DMS153 (cell line): ENCODE data around the gene UBC.
A peak's percentile ranks its signal among the peaks of the same experiment; 100 is the strongest.

Experiments used
- DNase-seq: peaks from one replicate; lab custom pipeline; 2025; lab: John Stamatoyannopoulos, UW

The UBC gene

DNA sequence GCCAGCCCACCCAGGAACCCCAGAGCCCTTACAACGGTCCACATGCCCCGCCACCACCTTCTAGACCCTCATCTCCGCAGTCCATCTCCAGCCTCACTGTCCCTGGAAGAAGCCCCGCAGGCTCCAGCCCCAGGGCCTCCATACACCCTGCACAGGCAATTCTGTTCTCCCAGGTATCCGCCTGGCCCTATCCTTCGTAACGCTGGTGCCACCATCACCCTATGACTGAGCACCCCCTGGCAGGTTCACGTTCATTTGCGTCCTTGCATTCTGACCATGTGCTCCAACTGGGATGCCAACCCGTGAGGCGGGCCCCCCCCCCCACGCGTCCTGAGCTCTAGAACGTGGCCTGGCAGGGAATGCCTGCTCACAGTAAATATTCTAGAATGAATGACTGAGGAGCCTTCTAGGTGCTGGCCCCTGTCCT, 50.1 kb downstream of the UBC start:
- DNase-seq, result no peak

DNA sequence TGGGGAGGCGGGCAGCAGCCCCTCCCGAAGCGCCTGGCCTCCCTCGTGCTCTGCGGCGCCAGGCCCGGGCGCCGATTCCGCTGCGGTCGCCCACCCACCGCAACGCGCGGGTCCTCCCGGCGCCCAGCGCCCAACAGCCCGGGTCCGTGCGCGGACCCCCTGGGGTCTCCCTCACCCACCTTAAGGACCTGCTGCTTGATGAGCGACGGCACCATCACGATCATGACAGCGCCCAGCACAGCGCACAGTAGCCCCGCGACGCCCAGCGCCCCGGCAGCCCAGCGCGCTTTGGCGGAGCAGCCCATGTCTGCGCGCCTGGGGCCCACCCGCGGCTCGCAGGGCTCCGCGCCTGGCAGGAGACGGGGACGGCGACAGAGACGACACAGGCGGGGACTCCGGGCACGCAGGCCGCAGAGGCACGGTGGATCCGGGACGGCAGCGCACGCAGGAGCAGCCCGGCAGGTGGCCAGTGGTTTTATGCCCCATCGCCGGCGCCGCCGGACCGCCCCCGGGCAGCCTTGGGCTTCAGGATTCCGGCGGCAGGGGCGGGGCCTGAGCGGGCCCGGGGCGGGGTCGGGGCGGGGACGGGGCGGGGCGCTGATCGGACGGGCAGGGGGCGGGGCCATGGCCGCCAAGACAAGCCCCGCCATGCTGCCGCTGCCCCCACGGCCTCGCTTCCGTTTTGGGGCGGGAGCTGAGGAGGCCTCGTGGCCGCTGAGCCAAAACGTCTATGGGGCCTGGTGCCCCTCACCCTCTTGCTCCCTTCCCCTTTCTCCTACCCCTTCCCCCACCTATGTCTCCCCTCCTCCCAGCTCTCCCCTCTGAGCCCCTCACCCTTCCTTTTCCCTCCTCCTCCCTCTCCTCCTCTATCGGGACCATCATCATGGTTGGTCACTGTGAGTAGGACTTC, 50.8 kb downstream of the UBC start, which contains the start of gene SCARB1:
SCARB1 (minus strand) TSS at position 449 of the 910 bp plus-strand sequence; CDS start at position 305, 144 bp downstream.
- peak; percentile 53 for DNase-seq

DNA sequence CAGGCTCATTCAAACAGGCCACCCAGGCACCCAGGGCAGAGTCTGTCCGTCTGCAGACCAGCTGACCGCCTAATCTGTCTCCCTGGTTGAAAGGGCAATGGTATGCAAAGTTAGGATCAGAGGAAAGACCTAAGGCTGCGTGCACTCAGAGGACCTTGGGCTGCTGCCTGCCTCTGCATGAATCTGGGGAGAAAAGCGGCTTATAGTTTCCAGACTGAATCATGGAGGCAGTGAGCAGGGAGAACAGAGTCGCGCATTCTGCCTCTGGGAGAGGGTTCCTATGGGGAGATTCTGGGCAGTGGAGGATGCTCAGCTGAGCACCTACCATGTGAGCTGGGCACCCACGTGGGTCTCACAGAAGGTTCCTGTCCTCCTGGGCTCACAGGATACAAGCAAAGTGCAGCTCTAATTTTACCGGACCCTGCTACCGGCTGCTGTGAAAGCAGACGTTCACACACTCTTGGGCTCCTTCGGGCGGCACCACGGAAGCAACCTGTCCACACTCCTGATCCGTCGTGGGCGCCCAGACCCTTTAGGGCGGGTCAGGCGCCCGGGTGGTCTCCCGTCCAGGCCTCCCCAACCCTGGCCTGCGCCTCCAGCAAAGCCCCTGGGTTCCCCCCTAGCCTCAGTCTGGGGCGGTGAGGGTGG, 51.6 kb downstream of the UBC start:
- no peak for DNase-seq

DNA sequence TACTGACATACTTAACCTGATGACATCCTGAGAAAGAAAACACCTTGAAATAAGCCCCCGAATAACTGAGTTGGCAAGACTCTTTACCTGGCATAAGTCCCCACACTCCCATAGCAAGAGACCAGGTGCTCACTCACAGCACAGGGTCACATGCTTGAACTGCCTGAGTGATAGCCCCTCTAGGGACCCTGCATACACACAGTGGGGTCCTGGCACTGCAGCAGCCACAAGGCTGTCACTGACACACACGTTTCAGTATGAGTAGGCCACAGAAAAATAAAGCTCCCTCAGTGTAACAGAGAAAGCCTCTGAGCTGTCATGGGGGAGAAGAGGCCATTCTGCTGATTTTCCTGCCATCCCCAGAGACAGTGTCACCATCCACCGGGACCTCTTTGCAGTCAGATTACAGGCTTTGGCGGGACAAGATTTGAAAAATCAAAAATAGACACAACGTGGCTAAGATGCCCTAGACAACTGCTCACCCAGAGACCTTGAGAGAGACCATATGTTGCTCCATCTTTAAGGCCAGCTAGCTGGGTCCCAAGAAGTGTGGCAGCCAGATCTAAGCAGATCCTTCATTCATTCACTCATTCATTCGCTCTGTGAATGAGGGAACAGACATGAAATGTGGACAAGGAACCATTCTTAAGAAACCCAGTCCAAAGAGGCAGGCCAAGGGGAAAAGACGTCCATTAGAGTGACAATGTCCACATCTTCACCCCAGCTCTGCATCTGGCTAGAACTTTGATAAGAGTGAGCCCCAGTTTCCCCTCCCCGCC, 52.4 kb downstream of the UBC start:
- no peak for DNase-seq
